ENCODE data around the gene CUEDC1. TPM values are rescaled to one million over a fixed set of nuclear protein-coding genes. Genes with fewer than 3 reads are reported as not detected.

The CUEDC1 gene
- polyA plus RNA-seq, 1 experiment: 48.5 TPM

DNA sequence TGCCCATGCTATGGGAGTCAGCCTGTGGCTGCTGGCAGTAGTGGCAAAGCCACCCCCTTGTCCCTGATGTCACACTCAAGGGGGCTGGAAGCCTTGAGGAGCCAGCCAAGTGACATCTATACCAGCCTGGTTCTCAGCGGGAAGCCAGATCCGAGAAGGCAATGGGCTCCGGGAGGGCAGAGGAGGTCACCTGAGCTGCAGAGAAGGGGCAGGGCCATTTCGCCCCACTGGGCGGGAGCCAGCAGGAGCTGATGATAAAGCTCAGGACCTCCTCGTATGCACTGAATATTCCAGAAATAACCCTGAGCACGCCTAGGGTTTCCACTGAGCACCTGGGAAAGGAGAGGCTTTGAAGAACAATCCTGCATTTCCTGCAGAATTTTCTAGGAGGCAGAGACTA is 124.3 kb downstream of the CUEDC1 start:
- no peak for DNase-seq (ENCODE audit: low read depth)
- TF ChIP-seq, protein P1, sequence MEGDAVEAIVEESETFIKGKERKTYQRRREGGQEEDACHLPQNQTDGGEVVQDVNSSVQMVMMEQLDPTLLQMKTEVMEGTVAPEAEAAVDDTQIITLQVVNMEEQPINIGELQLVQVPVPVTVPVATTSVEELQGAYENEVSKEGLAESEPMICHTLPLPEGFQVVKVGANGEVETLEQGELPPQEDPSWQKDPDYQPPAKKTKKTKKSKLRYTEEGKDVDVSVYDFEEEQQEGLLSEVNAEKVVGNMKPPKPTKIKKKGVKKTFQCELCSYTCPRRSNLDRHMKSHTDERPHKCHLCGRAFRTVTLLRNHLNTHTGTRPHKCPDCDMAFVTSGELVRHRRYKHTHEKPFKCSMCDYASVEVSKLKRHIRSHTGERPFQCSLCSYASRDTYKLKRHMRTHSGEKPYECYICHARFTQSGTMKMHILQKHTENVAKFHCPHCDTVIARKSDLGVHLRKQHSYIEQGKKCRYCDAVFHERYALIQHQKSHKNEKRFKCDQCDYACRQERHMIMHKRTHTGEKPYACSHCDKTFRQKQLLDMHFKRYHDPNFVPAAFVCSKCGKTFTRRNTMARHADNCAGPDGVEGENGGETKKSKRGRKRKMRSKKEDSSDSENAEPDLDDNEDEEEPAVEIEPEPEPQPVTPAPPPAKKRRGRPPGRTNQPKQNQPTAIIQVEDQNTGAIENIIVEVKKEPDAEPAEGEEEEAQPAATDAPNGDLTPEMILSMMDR (IDR thresholded peaks at IDR 0.05; ENCODE audit: insufficient read depth, low read depth, low read length): no peak
- CTCF ChIA-PET: no interaction called here
- POLR2A ChIA-PET: no interaction called here
- no peaks in the 10 kb centered on the region for H3K36me3 ChIP-seq (ENCODE audit: control insufficient read depth, insufficient read depth, low read length)
- no peak overlapping the region for H3K4me3 ChIP-seq (ENCODE audit: low read depth, low read length)
- H3K27me3 ChIP-seq (ENCODE audit: control insufficient read depth, insufficient read depth, low read length): no peaks in the 10 kb centered on the region

DNA sequence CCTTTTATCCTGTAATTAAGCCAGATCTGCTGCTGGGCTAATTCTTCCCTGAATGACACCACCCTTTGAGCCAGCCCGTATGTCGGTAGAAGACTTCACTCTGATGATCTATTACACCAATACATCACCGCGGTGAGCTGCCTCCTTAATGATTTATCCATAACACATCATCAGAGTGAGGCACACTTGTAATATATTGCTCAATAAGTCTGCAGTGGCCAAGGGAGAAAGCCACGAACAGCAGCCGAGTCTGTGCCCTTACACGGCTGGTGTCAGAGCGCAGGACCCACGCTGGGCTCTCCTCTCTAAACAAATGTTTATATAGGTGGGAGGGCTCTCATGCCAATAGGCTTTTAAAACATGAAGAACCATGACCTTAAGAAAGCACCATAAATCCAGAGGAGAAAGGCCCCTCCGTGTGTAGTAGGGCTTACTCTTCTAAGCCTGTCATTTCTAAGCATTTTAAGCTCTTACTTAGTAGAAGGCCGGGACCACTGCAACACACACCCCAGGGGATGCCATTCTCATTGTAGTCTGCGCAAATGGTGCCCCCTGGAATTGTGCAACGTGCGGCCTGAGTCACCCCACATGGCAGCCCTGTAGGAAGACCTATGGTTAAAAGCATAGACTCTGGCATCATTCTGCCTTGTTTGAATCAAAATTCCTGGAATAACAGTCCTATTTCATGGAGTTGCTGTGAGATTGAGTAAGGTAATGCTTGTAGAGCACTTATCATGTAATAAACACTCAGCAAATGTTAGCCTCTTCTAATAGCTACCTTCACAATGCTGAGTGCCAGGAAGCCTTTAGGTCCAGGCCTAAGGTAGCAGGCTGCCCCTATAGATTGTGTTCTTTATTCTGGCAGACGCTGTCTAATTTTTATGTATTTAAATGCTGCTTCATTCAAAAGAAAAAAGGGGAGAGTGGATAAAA is 131.5 kb downstream of the CUEDC1 start:
- no peak for DNase-seq (ENCODE audit: low read depth)
- no peaks in the 10 kb centered on the region for H3K36me3 ChIP-seq (ENCODE audit: control insufficient read depth, insufficient read depth, low read length)
- TF ChIP-seq, protein P1 (IDR thresholded peaks at IDR 0.05; ENCODE audit: insufficient read depth, low read depth, low read length): no peak
- ChIA-PET POLR2A (no interaction called here), CTCF (interaction anchor here (0.9 to 2.7 kb wide), 2 partner anchors 10 to 580 kb away, joined by 3 to 17 read pairs; no protein-coding TSS in a partner anchor)
- H3K4me3 ChIP-seq (ENCODE audit: low read depth, low read length): no peak overlapping the region
- H3K27me3 ChIP-seq (ENCODE audit: control insufficient read depth, insufficient read depth, low read length): peaks cover 4% of the 10 kb centered on the region

DNA sequence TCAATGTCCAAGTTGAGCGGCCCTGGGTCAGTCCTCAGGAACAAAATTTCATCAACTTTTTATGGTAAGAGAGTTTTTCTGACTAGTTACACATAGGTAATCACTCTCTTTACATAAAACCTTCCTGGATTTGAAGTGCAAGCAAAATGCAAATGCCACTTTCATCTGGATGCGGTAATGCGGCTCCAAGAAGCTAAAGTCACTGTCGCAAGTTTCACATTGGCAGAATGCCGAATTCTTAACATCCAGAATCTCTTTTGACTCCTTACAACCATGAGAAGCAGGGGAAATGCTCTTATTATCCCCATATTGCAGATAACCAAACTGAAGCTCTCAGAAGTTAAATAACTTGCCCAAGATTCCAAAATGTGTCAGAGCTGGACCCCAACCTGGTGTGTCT is 135.3 kb downstream of the CUEDC1 start:
- Histone ChIP-seq H3K36me3 (ENCODE audit: control insufficient read depth, insufficient read depth, low read length) (no peaks in the 10 kb centered on the region), H3K4me3 (ENCODE audit: low read depth, low read length) (no peak overlapping the region), H3K27me3 (ENCODE audit: control insufficient read depth, insufficient read depth, low read length) (peaks cover 8% of the 10 kb centered on the region)
- TF ChIP-seq, protein P1 (IDR thresholded peaks at IDR 0.05; ENCODE audit: insufficient read depth, low read depth, low read length): no peak
- POLR2A ChIA-PET: no interaction called here
- DNase-seq (ENCODE audit: low read depth): no peak
- CTCF ChIA-PET: interaction anchor here (7.5 kb wide), 1 partner anchor 14 kb away, joined by 43 read pairs; no protein-coding TSS in a partner anchor

DNA sequence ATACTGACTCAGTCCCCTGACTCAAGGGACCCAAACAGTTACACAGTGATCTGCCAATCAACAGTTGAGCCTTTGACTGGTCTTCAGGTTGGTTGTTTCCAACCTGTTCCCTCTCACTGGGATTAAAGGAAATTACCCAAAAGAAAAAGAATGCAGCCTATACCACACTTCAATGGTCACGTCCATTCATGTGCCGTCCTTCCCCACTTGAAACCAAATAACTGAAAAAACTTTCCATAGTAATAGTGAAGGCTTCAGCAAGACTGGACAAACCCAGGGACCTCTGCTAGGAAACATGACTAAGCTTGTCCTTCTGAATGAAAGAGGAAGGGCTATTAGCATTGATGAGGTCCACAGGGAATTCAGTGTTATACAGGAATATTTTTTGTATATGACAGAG is 135.9 kb downstream of the CUEDC1 start:
- no peaks in the 10 kb centered on the region for H3K36me3 ChIP-seq (ENCODE audit: control insufficient read depth, insufficient read depth, low read length)
- peaks cover 8% of the 10 kb centered on the region for H3K27me3 ChIP-seq (ENCODE audit: control insufficient read depth, insufficient read depth, low read length)
- CTCF ChIA-PET: interaction anchor here (7.5 kb wide), 1 partner anchor 14 kb away, joined by 43 read pairs; no protein-coding TSS in a partner anchor
- TF ChIP-seq, protein P1 (IDR thresholded peaks at IDR 0.05; ENCODE audit: insufficient read depth, low read depth, low read length): no peak
- H3K4me3 ChIP-seq (ENCODE audit: low read depth, low read length): no peak overlapping the region
- POLR2A ChIA-PET: no interaction called here
- no peak for DNase-seq (ENCODE audit: low read depth)

DNA sequence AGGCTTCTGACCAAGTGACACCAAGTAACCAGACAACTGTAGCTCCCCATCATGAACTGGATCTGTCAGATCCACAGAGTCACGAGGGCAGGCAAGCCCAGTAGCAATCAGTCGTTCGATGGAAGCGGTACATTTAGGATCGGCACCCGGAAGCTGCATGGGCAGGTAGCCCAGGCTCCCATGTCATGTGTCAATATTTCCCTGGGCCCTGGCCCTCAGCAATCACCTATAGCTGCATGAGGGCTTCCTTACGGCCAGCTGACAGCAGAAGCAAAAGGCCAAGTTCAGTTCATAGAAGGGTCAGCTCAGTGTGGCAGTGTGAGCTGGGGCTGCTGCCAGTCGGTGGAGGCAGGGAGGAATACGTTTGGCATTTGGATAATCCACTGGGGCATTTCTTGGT is 137.1 kb downstream of the CUEDC1 start:
- CTCF ChIA-PET: interaction anchor here (1.0 to 7.5 kb wide), 2 partner anchors 15 to 177 kb away, joined by 3 to 43 read pairs; no protein-coding TSS in a partner anchor
- no peaks in the 10 kb centered on the region for H3K36me3 ChIP-seq (ENCODE audit: control insufficient read depth, insufficient read depth, low read length)
- DNase-seq (ENCODE audit: low read depth): no peak
- TF ChIP-seq, protein P1 (IDR thresholded peaks at IDR 0.05; ENCODE audit: insufficient read depth, low read depth, low read length): no peak
- H3K4me3 ChIP-seq (ENCODE audit: low read depth, low read length): no peak overlapping the region
- POLR2A ChIA-PET: no interaction called here
- peaks cover 8% of the 10 kb centered on the region for H3K27me3 ChIP-seq (ENCODE audit: control insufficient read depth, insufficient read depth, low read length)
